ENCODE results near the gene ARMC10. TPM values are rescaled to one million over a fixed set of nuclear protein-coding genes. Genes with fewer than 3 reads are reported as not detected.
"Not testable (repeated sequence)": the region's sequence is repeated elsewhere in the genome, so short reads cannot be mapped to it uniquely, and the experiment has no call there.

Gene ARMC10
- total RNA-seq, result 10 to 100 TPM; 42.6 to 61.0 (median 48.5) TPM

DNA sequence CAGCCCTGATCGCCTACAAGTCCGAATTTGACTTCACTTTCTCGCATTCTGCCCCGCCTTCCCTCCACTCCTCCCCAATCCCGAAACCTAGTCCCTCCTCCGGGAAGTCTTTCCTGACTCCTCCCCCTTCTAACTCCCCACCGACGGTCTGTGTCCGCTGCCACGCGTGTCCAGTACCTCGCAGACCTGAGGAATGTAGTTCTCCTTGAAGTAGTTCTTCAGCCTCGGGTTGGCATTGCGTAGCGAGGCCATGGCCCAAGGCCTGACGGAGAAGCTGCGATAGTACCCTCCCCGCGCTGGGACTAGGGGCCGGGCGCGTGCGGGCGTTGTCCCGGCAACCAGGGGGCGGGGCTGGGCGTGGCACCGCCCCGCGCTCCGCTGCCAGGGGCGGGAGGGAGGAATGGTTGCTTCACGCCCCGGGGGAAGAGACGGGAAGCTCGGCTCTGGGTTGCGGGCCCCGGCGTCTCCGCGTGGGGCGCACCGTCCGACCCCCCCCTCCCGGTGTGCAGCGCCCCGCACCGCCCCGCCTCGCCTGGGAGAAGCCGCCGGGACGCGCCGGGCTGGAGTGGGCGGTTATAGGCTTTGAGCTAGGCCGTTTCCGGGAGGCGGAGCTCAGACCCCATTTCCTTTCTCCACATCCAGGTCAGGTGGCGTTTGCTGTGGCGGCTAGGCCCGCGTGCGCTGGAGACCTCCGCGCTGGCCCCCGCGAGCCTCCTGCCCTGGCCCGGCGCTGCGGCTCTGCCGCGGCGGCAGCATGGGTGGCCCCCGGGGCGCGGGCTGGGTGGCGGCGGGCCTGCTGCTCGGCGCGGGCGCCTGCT lies at the start of gene ARMC10, which contains the start of gene FBXL13:
ARMC10 (plus strand) TSS at position 622 of the 818 bp plus-strand sequence; CDS start at position 755, 133 bp downstream.
FBXL13 (minus strand) TSS at position 278 of the 818 bp plus-strand sequence.
- no peaks in the 10 kb centered on the region for H3K36me3 ChIP-seq
- WGBS, 2 donors, result 0 to 1% methylated on average over 44 to 51 of the region's 83 CpGs
- no peaks in the 10 kb centered on the region for H3K27me3 ChIP-seq
- peaks cover 0 to 35% (median 10%) of the 10 kb centered on the region in 4 donors for H3K4me1 ChIP-seq
- peak within 1 kb of the TSS; percentile 61 to 85 (median 70) for H3K4me3 ChIP-seq
- TF ChIP-seq POLR2A (IDR thresholded peaks at IDR 0.05) (peak; percentile 62 to 67), EP300 (IDR thresholded peaks at IDR 0.05) (peak in 1 of 2 donors; percentile 75)
- TF ChIP-seq, protein P1, sequence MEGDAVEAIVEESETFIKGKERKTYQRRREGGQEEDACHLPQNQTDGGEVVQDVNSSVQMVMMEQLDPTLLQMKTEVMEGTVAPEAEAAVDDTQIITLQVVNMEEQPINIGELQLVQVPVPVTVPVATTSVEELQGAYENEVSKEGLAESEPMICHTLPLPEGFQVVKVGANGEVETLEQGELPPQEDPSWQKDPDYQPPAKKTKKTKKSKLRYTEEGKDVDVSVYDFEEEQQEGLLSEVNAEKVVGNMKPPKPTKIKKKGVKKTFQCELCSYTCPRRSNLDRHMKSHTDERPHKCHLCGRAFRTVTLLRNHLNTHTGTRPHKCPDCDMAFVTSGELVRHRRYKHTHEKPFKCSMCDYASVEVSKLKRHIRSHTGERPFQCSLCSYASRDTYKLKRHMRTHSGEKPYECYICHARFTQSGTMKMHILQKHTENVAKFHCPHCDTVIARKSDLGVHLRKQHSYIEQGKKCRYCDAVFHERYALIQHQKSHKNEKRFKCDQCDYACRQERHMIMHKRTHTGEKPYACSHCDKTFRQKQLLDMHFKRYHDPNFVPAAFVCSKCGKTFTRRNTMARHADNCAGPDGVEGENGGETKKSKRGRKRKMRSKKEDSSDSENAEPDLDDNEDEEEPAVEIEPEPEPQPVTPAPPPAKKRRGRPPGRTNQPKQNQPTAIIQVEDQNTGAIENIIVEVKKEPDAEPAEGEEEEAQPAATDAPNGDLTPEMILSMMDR (IDR thresholded peaks at IDR 0.05), result peak; percentile 8 to 73 (median 52)
- DNase-seq (ENCODE audit: low spot score in 2 of 2), result peak; percentile 71 to 81
- peak within 1 kb of the TSS; percentile 73 to 96 (median 91) for H3K27ac ChIP-seq
- H3K9me3 ChIP-seq, result no peaks in the 10 kb centered on the region

DNA sequence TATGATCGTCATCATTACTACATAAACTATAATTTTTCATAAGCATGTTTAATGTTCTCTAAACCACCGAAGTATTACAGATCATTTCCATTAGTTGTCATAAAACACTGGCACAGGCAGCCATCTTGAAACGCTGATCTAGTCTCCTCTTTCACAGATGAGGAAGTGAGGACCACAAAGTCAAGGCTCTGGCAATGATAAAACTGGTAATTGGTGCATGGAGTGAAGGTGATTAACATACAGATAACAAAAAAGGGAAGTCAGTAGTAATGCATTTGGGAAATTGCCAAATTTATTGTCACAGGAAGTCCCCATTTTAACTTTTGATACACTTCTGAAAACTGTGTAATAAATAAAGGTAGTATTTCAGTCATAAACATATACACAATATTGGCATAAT lies 49.6 kb upstream of the ARMC10 start:
- TF ChIP-seq EP300 (IDR thresholded peaks at IDR 0.05) (no peak), POLR2A (IDR thresholded peaks at IDR 0.05) (no peak)
- TF ChIP-seq, protein P1 (IDR thresholded peaks at IDR 0.05), result no peak
- no peaks in the 10 kb centered on the region for H3K27me3 ChIP-seq
- no peak for DNase-seq (ENCODE audit: low spot score in 2 of 2)
- H3K9me3 ChIP-seq, result peaks cover 0 to 11% (median 0%) of the 10 kb centered on the region in 4 donors
- WGBS, 2 donors, result 82 to 85% methylated on average over 3 of the region's 3 CpGs
- no peaks in the 10 kb centered on the region for H3K36me3 ChIP-seq
- no peak overlapping the region for H3K27ac ChIP-seq
- no peaks in the 10 kb centered on the region for H3K4me1 ChIP-seq
- no peak overlapping the region for H3K4me3 ChIP-seq

DNA sequence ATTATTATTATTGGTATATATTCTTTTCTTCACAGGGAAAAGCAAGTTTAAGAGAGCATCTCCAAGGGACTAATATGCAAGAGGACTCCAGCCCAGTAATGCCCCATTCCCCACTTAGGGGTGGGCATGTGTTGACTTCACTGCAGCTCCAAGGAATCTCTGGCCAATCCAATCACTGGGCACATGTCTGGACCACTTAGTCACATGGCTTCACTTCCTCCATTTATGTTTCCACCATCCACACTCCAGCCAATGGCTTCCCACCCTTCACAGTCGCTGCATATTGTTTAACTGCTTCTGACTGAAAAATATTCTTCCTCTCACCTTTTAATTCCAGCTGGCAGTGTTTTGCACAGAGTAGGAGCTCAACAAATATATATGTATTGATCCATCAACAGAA lies 43.9 kb upstream of the ARMC10 start:
- TF ChIP-seq, protein P1 (IDR thresholded peaks at IDR 0.05), result no peak
- TF ChIP-seq POLR2A (IDR thresholded peaks at IDR 0.05) (no peak), EP300 (IDR thresholded peaks at IDR 0.05) (no peak)
- H3K27ac ChIP-seq, result no peak overlapping the region
- no peak for DNase-seq (ENCODE audit: low spot score in 2 of 2)
- no peak overlapping the region for H3K4me3 ChIP-seq
- no peaks in the 10 kb centered on the region for H3K4me1 ChIP-seq
- H3K9me3 ChIP-seq, result no peaks in the 10 kb centered on the region
- H3K36me3 ChIP-seq, result no peaks in the 10 kb centered on the region
- no peaks in the 10 kb centered on the region for H3K27me3 ChIP-seq
- 85 to 91% methylated on average over 1 of the region's 1 CpG for WGBS, 2 donors

DNA sequence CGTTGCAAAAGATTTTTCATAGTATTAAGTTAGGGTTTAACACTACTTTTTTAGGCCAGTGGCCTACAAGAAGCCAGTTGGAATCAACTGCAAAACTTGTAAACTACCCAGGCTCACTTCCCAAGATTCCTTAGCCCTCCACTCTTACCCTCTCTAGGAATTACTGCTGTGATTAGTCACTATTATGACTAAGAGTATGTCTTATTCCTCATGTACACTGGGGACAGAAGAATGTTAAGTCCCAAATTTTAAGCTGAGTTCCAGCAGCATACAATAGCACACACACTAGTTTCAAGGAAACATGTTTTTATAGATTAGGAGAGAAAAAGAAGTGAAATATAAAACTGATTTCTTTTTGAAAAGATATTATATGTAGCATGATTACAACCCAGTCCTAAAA lies 43.2 kb upstream of the ARMC10 start:
- H3K36me3 ChIP-seq, result no peaks in the 10 kb centered on the region
- H3K27me3 ChIP-seq, result no peaks in the 10 kb centered on the region
- no peak overlapping the region for H3K27ac ChIP-seq
- H3K4me3 ChIP-seq, result no peak overlapping the region
- no peaks in the 10 kb centered on the region for H3K4me1 ChIP-seq
- WGBS, 2 donors, result 73 to 85% methylated on average over 1 of the region's 1 CpG
- TF ChIP-seq POLR2A (IDR thresholded peaks at IDR 0.05) (no peak), EP300 (IDR thresholded peaks at IDR 0.05) (no peak)
- TF ChIP-seq, protein P1 (IDR thresholded peaks at IDR 0.05), result no peak
- DNase-seq (ENCODE audit: low spot score in 2 of 2), result no peak
- H3K9me3 ChIP-seq, result no peaks in the 10 kb centered on the region

DNA sequence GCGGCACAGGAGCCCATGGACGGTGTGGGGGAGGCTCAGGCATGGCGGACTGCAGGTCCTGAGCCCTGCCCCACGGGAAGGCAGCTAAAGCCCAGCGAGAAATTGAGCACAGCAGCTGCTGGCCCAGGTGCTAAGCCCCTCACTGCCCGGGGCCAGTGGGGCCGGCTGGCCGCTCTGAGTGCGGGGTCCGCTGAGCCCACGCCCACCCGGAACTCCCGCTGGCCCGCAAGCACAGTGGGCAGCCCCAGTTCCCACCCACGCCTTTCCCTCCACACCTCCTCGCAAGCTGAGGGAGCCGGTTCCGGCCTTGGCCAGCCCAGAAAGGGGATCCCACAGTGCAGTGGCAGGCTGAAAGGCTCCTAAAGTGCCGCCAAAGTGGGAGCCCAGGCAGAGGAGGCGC lies 40.6 kb upstream of the ARMC10 start:
- DNase-seq (ENCODE audit: low spot score in 2 of 2); H3K36me3 ChIP-seq; H3K4me3 ChIP-seq; H3K9me3 ChIP-seq; H3K27me3 ChIP-seq; H3K4me1 ChIP-seq; H3K27ac ChIP-seq: not testable (repeated sequence)
- WGBS, 2 donors, result 93 to 94% methylated on average over 7 to 17 of the region's 20 CpGs

All from tibial nerve (tissue), 4 donors.